GM12878 (cell line): ENCODE results near the gene ASF1B.

Experiments used
- CBX5 ChIP-seq: sonication (generic); IDR thresholded peaks from 2 replicates; pipeline ENCODE4 v1.6.1; 2016; ENCODE audit warnings: low read depth, moderate library complexity, mild to moderate bottlenecking, inconsistent platforms
- FOXK2 ChIP-seq: fragments of 450-650 bp; IDR thresholded peaks from 2 replicates; pipeline ENCODE4 v1.6.1; 2017; ENCODE audit warnings: mild to moderate bottlenecking, moderate library complexity
- FOXM1 ChIP-seq: IDR thresholded peaks from 2 replicates; pipeline ENCODE4 v1.6.1; 2012; ENCODE audit warnings: low read depth, mild to moderate bottlenecking, inconsistent platforms, low read length, moderate library complexity
- JUND ChIP-seq: IDR thresholded peaks from 2 replicates; pipeline ENCODE4 v1.6.1; 2012; ENCODE audit warnings: low read depth, mild to moderate bottlenecking, low read length, improper control_type of control experiment, moderate library complexity
- MTA2 ChIP-seq: fragments of 450-650 bp; IDR thresholded peaks from 2 replicates; pipeline ENCODE4 v1.6.1; 2016; ENCODE audit warnings: low read depth, mild to moderate bottlenecking, moderate library complexity
- MYC ChIP-seq: IDR thresholded peaks from 2 replicates; pipeline ENCODE4 v1.6.1; 2011; ENCODE audit warnings: mild to moderate bottlenecking, low read length, moderate library complexity, inconsistent platforms; ENCODE audit not compliant: insufficient read depth, insufficient replicate concordance, insufficient read length, severe bottlenecking
- POLR2A ChIP-seq: IDR thresholded peaks from 2 replicates; pipeline ENCODE4 v1.6.1; 2011; ENCODE audit warnings: low read depth, mild to moderate bottlenecking, low read length
- SRF ChIP-seq, 2 experiments: IDR thresholded peaks; 2 replicates each; pipeline ENCODE4 v1.6.1; 2011; ENCODE audit warnings: low read depth in 2 of 2, low read length in 2 of 2, mild to moderate bottlenecking in 1 of 2, moderate library complexity in 1 of 2
- TF ChIP-seq, protein P1 (sequence below): IDR thresholded peaks from 2 replicates; pipeline ENCODE4 v1.6.1; 2012; ENCODE audit warnings: low read depth, low read length, improper control_type of control experiment

DNA sequence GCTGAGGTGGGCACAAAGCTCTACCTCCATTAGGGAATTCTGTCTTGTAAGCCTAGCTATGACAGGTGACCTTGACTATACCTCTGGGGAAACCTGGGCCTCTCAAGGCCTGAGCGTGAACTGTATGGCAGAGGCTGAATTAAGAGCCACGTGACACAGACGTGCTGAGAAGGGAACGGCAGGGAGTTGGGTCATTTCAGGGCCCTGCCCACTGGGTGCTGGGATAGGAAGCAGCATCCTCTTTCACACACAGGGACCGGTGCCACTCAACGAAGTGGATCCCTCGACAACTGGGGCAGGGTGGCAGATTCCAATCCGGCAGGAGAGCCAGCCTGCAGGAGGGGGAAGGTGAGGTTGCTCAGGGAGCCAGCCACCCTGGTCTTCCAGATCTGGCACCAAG, 9.2 kb downstream of the ASF1B start:
- TF ChIP-seq JUND = no peak
- TF ChIP-seq FOXM1 = no peak
- no peak for TF ChIP-seq SRF (IDR thresholded peaks at IDR 0.05; ENCODE audit: low read depth in 2 of 2, low read length in 2 of 2)
- TF ChIP-seq FOXK2 = no peak
- TF ChIP-seq MTA2 = no peak
- TF ChIP-seq MYC = no peak
- TF ChIP-seq CBX5 = no peak
- TF ChIP-seq, protein P1, sequence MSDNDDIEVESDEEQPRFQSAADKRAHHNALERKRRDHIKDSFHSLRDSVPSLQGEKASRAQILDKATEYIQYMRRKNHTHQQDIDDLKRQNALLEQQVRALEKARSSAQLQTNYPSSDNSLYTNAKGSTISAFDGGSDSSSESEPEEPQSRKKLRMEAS = no peak
- no peak for TF ChIP-seq POLR2A
